IMR-90 (cell line): ENCODE results near the gene ZNF217.
"Not testable (repeated sequence)": the region's sequence is repeated elsewhere in the genome, so short reads cannot be mapped to it uniquely, and the experiment has no call there.

Source experiments
- BHLHE40 ChIP-seq: fragments of 150-350 bp; IDR thresholded peaks from 2 replicates; pipeline ENCODE4 v1.6.1; 2016; ENCODE audit warnings: mild to moderate bottlenecking, low read depth, low read length
- CEBPB ChIP-seq: IDR thresholded peaks from 2 replicates; pipeline ENCODE4 v1.6.1; 2012; ENCODE audit warnings: low read depth, low read length, improper control_type of control experiment
- FOS ChIP-seq: fragments of 150-350 bp; IDR thresholded peaks from 2 replicates; pipeline ENCODE4 v1.6.1; 2016; ENCODE audit warnings: low read depth, low read length
- MAZ ChIP-seq: IDR thresholded peaks from 2 replicates; pipeline ENCODE4 v1.6.1; 2012; ENCODE audit warnings: low read depth, mild to moderate bottlenecking, low read length, improper control_type of control experiment, moderate library complexity, borderline replicate concordance
- NFE2L2 ChIP-seq: fragments of 150-350 bp; IDR thresholded peaks from 2 replicates; pipeline ENCODE4 v1.6.1; 2016; ENCODE audit warnings: low read depth, mild to moderate bottlenecking, low read length
- POLR2A ChIP-seq: IDR thresholded peaks from 2 replicates; pipeline ENCODE4 v1.6.1; 2012; ENCODE audit warnings: mild to moderate bottlenecking, low read depth, low read length
- RAD21 ChIP-seq: IDR thresholded peaks from 2 replicates; pipeline ENCODE4 v1.6.1; 2012; ENCODE audit warnings: low read length, improper control_type of control experiment
- RCOR1 ChIP-seq: IDR thresholded peaks from 2 replicates; pipeline ENCODE4 v1.6.1; 2012; ENCODE audit warnings: mild to moderate bottlenecking, low read length, improper control_type of control experiment; ENCODE audit not compliant: insufficient replicate concordance
- RFX5 ChIP-seq: IDR thresholded peaks from 2 replicates; pipeline ENCODE4 v1.8.0; 2012; ENCODE audit warnings: low read depth, mild to moderate bottlenecking, low read length, moderate library complexity
- TF ChIP-seq, protein P1 (sequence below): conservative IDR thresholded peaks from 2 replicates; pipeline ENCODE4 v1.5.1; 2012; ENCODE audit warnings: mild to moderate bottlenecking, low read depth, low read length, improper control_type of control experiment
- TF ChIP-seq, protein P2 (sequence below): fragments of 150-350 bp; IDR thresholded peaks from 2 replicates; pipeline ENCODE4 v1.6.1; 2017; ENCODE audit warnings: mild to moderate bottlenecking, antibody characterized with exemption, low read length, low read depth

GRCh38 chr20:53584550-53584913 is 9.1 kb downstream of the ZNF217 start:
- TF ChIP-seq, protein P1, sequence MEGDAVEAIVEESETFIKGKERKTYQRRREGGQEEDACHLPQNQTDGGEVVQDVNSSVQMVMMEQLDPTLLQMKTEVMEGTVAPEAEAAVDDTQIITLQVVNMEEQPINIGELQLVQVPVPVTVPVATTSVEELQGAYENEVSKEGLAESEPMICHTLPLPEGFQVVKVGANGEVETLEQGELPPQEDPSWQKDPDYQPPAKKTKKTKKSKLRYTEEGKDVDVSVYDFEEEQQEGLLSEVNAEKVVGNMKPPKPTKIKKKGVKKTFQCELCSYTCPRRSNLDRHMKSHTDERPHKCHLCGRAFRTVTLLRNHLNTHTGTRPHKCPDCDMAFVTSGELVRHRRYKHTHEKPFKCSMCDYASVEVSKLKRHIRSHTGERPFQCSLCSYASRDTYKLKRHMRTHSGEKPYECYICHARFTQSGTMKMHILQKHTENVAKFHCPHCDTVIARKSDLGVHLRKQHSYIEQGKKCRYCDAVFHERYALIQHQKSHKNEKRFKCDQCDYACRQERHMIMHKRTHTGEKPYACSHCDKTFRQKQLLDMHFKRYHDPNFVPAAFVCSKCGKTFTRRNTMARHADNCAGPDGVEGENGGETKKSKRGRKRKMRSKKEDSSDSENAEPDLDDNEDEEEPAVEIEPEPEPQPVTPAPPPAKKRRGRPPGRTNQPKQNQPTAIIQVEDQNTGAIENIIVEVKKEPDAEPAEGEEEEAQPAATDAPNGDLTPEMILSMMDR = not testable (repeated sequence)
- not testable (repeated sequence) for TF ChIP-seq POLR2A, CEBPB, MAZ, RAD21, FOS, NFE2L2, BHLHE40, RFX5, RCOR1
- TF ChIP-seq, protein P2, sequence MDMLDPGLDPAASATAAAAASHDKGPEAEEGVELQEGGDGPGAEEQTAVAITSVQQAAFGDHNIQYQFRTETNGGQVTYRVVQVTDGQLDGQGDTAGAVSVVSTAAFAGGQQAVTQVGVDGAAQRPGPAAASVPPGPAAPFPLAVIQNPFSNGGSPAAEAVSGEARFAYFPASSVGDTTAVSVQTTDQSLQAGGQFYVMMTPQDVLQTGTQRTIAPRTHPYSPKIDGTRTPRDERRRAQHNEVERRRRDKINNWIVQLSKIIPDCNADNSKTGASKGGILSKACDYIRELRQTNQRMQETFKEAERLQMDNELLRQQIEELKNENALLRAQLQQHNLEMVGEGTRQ = not testable (repeated sequence)
